Tibial artery (tissue), 4 donors: ENCODE data around the gene EXOC1.
"Not testable (repeated sequence)": the region's sequence is repeated elsewhere in the genome, so short reads cannot be mapped to it uniquely, and the experiment has no call there.

Experiments used
- DNase-seq, 2 donors: peaks; one replicate each; pipeline ENCODE4 v3.0.0-alpha.2; 2019
- H3K27ac ChIP-seq, 2 donors: fragments of 200-600 bp; sonication (generic) in 1 of 2; 1 replicate in 1 of 2; 2 replicates in 1 of 2; pipeline ENCODE4 v1.5.1; 2018 to 2019; ENCODE audit warnings: mild to moderate bottlenecking in 1 of 2
- H3K27me3 ChIP-seq, 2 donors: fragments of 200-600 bp; sonication (generic) in 1 of 2; one replicate each; pipeline versions ENCODE4 v1.5.1 to v1.6.0; 2016 to 2019
- H3K36me3 ChIP-seq, 3 donors: fragments of 200-600 bp; sonication (generic) in 2 of 3; one replicate each; pipeline ENCODE4 v1.5.1; 2016 to 2019; ENCODE audit warnings: mild to moderate bottlenecking in 2 of 3
- H3K4me1 ChIP-seq, 4 donors: fragments of 200-600 bp; sonication (generic) in 2 of 4; 1 replicate in 3 of 4; 2 replicates in 1 of 4; pipeline ENCODE4 v1.5.1; 2016 to 2019
- H3K4me3 ChIP-seq, 2 donors: fragments of 200-600 bp; sonication (generic) in 1 of 2; 1 replicate in 1 of 2; 2 replicates in 1 of 2; pipeline ENCODE4 v1.5.1; 2018 to 2019; ENCODE audit warnings: mild to moderate bottlenecking in 2 of 2
- H3K9me3 ChIP-seq, 3 donors: fragments of 200-600 bp; sonication (generic) in 1 of 3; one replicate each; pipeline ENCODE4 v1.5.1; 2016 to 2019
- CTCF ChIP-seq, 2 experiments: fragments of 200-600 bp in 1 of 2; fragments of 450-650 bp in 1 of 2; IDR thresholded peaks; one replicate each; pipeline ENCODE4 v1.5.1; 2017 to 2019; ENCODE audit warnings: antibody characterized with exemption in 2 of 2, mild to moderate bottlenecking in 1 of 2, moderate library complexity in 1 of 2
- intact Hi-C: fragments of 100-400 bp; cut with DNase I; formaldehyde crosslinking; loops from one replicate; pipeline ENCODE4 v1.15.0; 2023; ENCODE audit warnings: low total_unique reads

The EXOC1 gene

GRCh38 chr4:55838952-55839351 is 14.5 kb upstream of the EXOC1 start:
- Histone ChIP-seq H3K36me3 (no peaks in the 10 kb centered on the region), H3K27me3 (no peaks in the 10 kb centered on the region), H3K9me3 (peaks cover 0 to 8% (median 0%) of the 10 kb centered on the region in 3 donors), H3K27ac (no peak overlapping the region), H3K4me3 (no peak overlapping the region), H3K4me1 (no peaks in the 10 kb centered on the region)
- intact Hi-C loops = no loop called here
- no peak for TF ChIP-seq CTCF (IDR thresholded peaks at IDR 0.05)
- DNase-seq = no peak

- H3K27me3 ChIP-seq = no peaks in the 10 kb centered on the region
- no peak overlapping the region for H3K27ac ChIP-seq
- no peak overlapping the region for H3K4me3 ChIP-seq
- no peak for TF ChIP-seq CTCF (IDR thresholded peaks at IDR 0.05)
- intact Hi-C loops = no loop called here
- no peaks in the 10 kb centered on the region for H3K36me3 ChIP-seq
- DNase-seq = no peak
- H3K4me1 ChIP-seq = no peaks in the 10 kb centered on the region
- H3K9me3 ChIP-seq = peaks cover 0 to 8% (median 0%) of the 10 kb centered on the region in 3 donors
Measured at GRCh38 chr4:55840956-55841355, 12.5 kb upstream of the EXOC1 start.

GRCh38 chr4:55841373-55842239 is 11.8 kb upstream of the EXOC1 start:
- H3K27ac ChIP-seq, H3K4me3 ChIP-seq, DNase-seq, intact Hi-C loops, H3K36me3 ChIP-seq, H3K9me3 ChIP-seq, H3K4me1 ChIP-seq, H3K27me3 ChIP-seq: not testable (repeated sequence)

- H3K4me1 ChIP-seq, H3K4me3 ChIP-seq, H3K9me3 ChIP-seq, intact Hi-C loops, H3K27me3 ChIP-seq, H3K27ac ChIP-seq, H3K36me3 ChIP-seq, DNase-seq: not testable (repeated sequence)
Measured at GRCh38 chr4:55842312-55842711, 11.1 kb upstream of the EXOC1 start.

- intact Hi-C loops = loop anchor here (5.0 to 10.0 kb wide), 3 partner anchors 302 to 505 kb away; partner anchors contain the start of genes CLOCK, SRD5A3 and TMEM165
Measured at GRCh38 chr4:55849724-55850123, 3.7 kb upstream of the EXOC1 start.

GRCh38 chr4:55851885-55852284 is 1.6 kb upstream of the EXOC1 start:
- H3K4me1 ChIP-seq = peaks cover 0 to 18% (median 9%) of the 10 kb centered on the region in 4 donors
- no peak for TF ChIP-seq CTCF (IDR thresholded peaks at IDR 0.05)
- no peak for DNase-seq
- H3K4me3 ChIP-seq = no peak overlapping the region
- H3K9me3 ChIP-seq = no peaks in the 10 kb centered on the region
- intact Hi-C loops = loop anchor here (5.0 to 10.0 kb wide), 3 partner anchors 305 to 507 kb away; partner anchors contain the start of genes CLOCK, SRD5A3 and TMEM165
- H3K36me3 ChIP-seq = no peaks in the 10 kb centered on the region
- no peak overlapping the region for H3K27ac ChIP-seq
- H3K27me3 ChIP-seq = peaks cover 0 to 2% of the 10 kb centered on the region in 2 donors

More at GRCh38 chr4:55849724-55850123, 3.7 kb upstream of the EXOC1 start:
- TF ChIP-seq CTCF (IDR thresholded peaks at IDR 0.05) = no peak
- peaks cover 0 to 2% of the 10 kb centered on the region in 2 donors for H3K27me3 ChIP-seq
- H3K9me3 ChIP-seq = no peaks in the 10 kb centered on the region
- H3K27ac ChIP-seq = no peak overlapping the region
- H3K4me1 ChIP-seq = peaks cover 0 to 10% (median 4%) of the 10 kb centered on the region in 4 donors
- H3K36me3 ChIP-seq = no peaks in the 10 kb centered on the region
- no peak overlapping the region for H3K4me3 ChIP-seq
- no peak for DNase-seq
